ENCODE data around the gene GKN2. TPM values are rescaled to one million over a fixed set of nuclear protein-coding genes. Genes with fewer than 3 reads are reported as not detected.

GKN2 gene, protein sequence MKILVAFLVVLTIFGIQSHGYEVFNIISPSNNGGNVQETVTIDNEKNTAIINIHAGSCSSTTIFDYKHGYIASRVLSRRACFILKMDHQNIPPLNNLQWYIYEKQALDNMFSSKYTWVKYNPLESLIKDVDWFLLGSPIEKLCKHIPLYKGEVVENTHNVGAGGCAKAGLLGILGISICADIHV
- total RNA-seq (1,000 to 10,000 TPM in 1 of 5 donors, 100 to 1,000 TPM in 2, 10 to 100 TPM in 1, not detected in 1; 16.5 to 1,354 (median 201) TPM), polyA plus RNA-seq (1,000 to 10,000 TPM in 1 of 3 donors, 100 to 1,000 TPM in 1, 10 to 100 TPM in 1; 28.0 to 1,349 (median 744) TPM)
- long read RNA-seq, donor 1, transcript GKN2-201 (6 exons, 800 nt): major isoform, 34 of 171 reads
- long read RNA-seq, donor 1, partial matches to known transcripts: 134 of 171 reads
- long read RNA-seq, donor 1, other reads (novel, unspliced or antisense): 0 of 171 reads
- long read RNA-seq, donor 2, transcript GKN2-201 (6 exons, 800 nt): major isoform, 64 of 342 reads
- long read RNA-seq, donor 2, partial matches to known transcripts: 274 of 342 reads
- long read RNA-seq, donor 2, other reads (novel, unspliced or antisense): 0 of 342 reads
- long read RNA-seq, donor 3, partial matches to known transcripts: 0 of 1 reads
- long read RNA-seq, donor 3, other reads (novel, unspliced or antisense): 0 of 1 reads
- long read RNA-seq, donor 4, partial matches to known transcripts: 0 of 1 reads
- long read RNA-seq, donor 4, other reads (novel, unspliced or antisense): 0 of 1 reads
- long read RNA-seq, donor 5: 0 reads
- long read RNA-seq, donor 6: 0 reads
- long read RNA-seq, donor 7, transcript GKN2-201 (6 exons, 800 nt): major isoform, 105 of 185 reads
- long read RNA-seq, donor 7, partial matches to known transcripts: 77 of 185 reads
- long read RNA-seq, donor 7, other reads (novel, unspliced or antisense): 0 of 185 reads
- long read RNA-seq, donor 8, partial matches to known transcripts: 0 of 2 reads
- long read RNA-seq, donor 8, other reads (novel, unspliced or antisense): 0 of 2 reads
- long read RNA-seq, donor 9: 0 reads
- long read RNA-seq, donor 10, transcript GKN2-201 (6 exons, 800 nt): major isoform, 14 of 33 reads
- long read RNA-seq, donor 10, partial matches to known transcripts: 17 of 33 reads
- long read RNA-seq, donor 10, other reads (novel, unspliced or antisense): 0 of 33 reads

DNA sequence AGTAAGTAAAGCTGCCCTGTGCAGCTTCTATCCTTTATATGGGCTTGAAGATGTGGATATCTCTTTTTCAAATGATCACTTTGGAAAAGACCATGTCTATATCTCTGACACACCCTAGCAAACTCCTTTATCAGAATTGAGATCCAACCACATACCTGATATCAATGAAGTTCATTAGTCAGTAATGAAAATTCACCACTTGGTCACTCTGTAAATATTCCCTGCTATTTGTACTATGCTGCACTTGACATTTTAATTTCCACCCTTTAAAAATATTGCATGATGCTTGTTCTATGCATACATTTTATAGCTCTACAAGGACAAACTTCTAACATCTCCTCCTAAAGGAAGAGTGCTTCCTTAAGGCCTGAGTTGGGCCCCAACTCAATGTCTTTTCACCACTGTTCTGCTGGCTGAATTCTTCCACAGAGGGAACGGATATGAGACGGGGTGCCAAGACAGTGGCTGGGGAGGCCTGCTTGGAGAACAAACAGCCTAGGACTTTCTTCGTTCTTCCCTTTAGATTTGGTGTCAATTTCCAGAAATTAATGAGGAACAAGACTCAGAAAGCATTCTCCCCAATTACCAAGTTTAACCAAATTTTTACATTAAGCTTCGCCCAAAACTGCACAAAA, at the start of gene GKN2:
Gene GKN2 (minus strand): TSS at position 7 of the 635 bp plus-strand sequence. CDS start 32 bp downstream, outside the sequence.
- TF ChIP-seq POLR2AphosphoS5 (IDR thresholded peaks at IDR 0.05) (peak in 1 of 3 donors; percentile 31), EP300 (IDR thresholded peaks at IDR 0.05) (no peak)
- DNase-seq: no peak
- WGBS, 5 donors: 48 to 83% (median 65%) methylated on average over 4 of the region's 4 CpGs
- peak within 1 kb of the TSS in 2 of 4 donors; percentile 22 to 33 for H3K4me3 ChIP-seq
- H3K36me3 ChIP-seq: no peaks in the 10 kb centered on the region
- H3K9me3 ChIP-seq: no peaks in the 10 kb centered on the region
- H3K27me3 ChIP-seq: no peaks in the 10 kb centered on the region
- intact Hi-C loops (cut with DNase I; ENCODE audit: low total_unique reads): no loop called here
- H3K4me1 ChIP-seq: peaks cover 0 to 6% (median 0%) of the 10 kb centered on the region in 4 donors
- peak within 1 kb of the TSS in 3 of 5 donors; percentile 50 to 70 (median 57) for H3K27ac ChIP-seq

DNA sequence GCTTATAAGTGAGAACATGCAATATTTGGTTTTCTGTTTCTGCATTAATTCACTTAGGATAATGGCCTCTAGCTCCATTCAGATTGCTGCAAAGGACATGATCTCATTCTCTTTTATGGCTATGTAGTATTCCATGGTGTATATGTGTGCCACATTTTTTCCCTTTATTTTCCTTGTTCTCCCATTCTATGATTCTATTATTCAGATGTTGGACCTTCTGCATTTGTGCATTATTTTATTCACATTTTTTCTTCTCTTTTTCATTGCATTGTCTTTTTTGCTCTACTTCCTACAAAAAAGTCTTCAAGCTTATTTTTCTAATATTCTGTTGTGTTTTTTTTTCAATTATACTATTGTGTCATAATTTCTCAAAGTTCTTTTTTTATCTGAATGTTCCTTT, 49.2 kb upstream of the GKN2 start:
- TF ChIP-seq, protein P1, sequence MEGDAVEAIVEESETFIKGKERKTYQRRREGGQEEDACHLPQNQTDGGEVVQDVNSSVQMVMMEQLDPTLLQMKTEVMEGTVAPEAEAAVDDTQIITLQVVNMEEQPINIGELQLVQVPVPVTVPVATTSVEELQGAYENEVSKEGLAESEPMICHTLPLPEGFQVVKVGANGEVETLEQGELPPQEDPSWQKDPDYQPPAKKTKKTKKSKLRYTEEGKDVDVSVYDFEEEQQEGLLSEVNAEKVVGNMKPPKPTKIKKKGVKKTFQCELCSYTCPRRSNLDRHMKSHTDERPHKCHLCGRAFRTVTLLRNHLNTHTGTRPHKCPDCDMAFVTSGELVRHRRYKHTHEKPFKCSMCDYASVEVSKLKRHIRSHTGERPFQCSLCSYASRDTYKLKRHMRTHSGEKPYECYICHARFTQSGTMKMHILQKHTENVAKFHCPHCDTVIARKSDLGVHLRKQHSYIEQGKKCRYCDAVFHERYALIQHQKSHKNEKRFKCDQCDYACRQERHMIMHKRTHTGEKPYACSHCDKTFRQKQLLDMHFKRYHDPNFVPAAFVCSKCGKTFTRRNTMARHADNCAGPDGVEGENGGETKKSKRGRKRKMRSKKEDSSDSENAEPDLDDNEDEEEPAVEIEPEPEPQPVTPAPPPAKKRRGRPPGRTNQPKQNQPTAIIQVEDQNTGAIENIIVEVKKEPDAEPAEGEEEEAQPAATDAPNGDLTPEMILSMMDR (IDR thresholded peaks at IDR 0.05): no peak
- TF ChIP-seq EP300 (IDR thresholded peaks at IDR 0.05) (no peak), POLR2A (IDR thresholded peaks at IDR 0.05) (no peak), POLR2AphosphoS5 (IDR thresholded peaks at IDR 0.05) (no peak)
- Histone ChIP-seq H3K27me3 (no peaks in the 10 kb centered on the region), H3K4me3 (no peak overlapping the region), H3K9me3 (peaks cover 0 to 20% (median 12%) of the 10 kb centered on the region in 4 donors), H3K27ac (no peak overlapping the region), H3K4me1 (no peaks in the 10 kb centered on the region), H3K36me3 (no peaks in the 10 kb centered on the region)
- no peak for DNase-seq
- intact Hi-C loops (cut with DNase I; ENCODE audit: low total_unique reads): no loop called here

DNA sequence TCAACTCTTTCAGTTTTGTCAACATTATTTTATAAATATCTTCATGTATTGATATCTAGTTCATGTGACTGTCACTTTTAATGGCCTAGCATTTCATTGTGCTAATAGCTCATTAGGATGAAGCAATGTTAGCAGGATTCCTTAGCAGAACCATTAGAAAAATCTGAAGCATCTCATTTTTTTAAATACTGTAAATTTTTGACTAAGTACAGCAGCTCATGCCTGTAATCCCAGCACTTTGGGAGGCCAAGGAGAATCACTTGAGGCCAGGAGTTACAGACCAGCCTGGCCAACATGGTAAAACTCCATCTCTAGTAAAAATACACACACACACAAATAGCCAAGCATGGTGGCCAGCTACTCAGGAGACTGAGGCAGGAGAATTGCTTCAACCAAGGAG, 44.7 kb upstream of the GKN2 start:
- no peak for DNase-seq

DNA sequence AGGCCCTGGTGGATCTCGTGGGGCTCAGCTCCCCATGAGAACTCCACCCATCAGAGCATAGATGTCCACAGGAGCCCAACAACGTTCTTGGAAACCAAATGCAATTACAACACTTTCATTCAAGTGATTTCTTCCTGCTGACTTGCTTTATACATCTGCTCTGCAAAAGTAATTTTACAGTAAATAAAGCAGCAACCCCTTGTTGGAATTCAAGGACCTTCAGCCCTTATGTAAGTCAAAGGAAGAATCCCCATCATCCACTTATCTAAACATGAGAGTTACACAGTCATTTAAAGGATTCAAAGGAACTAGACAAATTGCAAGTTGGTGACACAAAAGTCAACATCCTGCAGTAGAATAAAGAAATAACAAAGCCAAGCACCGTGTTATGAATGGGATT, 43.2 kb upstream of the GKN2 start:
- Histone ChIP-seq H3K27me3 (no peaks in the 10 kb centered on the region), H3K4me1 (no peaks in the 10 kb centered on the region), H3K4me3 (no peak overlapping the region), H3K9me3 (peaks cover 0 to under 1% (median 0%) of the 10 kb centered on the region in 4 donors), H3K27ac (no peak overlapping the region), H3K36me3 (no peaks in the 10 kb centered on the region)
- intact Hi-C loops (cut with DNase I; ENCODE audit: low total_unique reads): no loop called here
- TF ChIP-seq POLR2AphosphoS5 (IDR thresholded peaks at IDR 0.05): no peak
- TF ChIP-seq, protein P1 (IDR thresholded peaks at IDR 0.05): no peak
- no peak for TF ChIP-seq POLR2A (IDR thresholded peaks at IDR 0.05)
- TF ChIP-seq EP300 (IDR thresholded peaks at IDR 0.05): no peak
- 30 to 47% (median 38%) methylated on average over 3 of the region's 3 CpGs for WGBS, 5 donors
- DNase-seq: no peak

More for the DNA sequence above, 44.7 kb upstream of the GKN2 start:
- no peak for TF ChIP-seq POLR2AphosphoS5 (IDR thresholded peaks at IDR 0.05)
- no peak for TF ChIP-seq POLR2A (IDR thresholded peaks at IDR 0.05)
- TF ChIP-seq, protein P1 (IDR thresholded peaks at IDR 0.05): no peak
- no peak for TF ChIP-seq EP300 (IDR thresholded peaks at IDR 0.05)
- no peaks in the 10 kb centered on the region for H3K36me3 ChIP-seq
- H3K4me1 ChIP-seq: no peaks in the 10 kb centered on the region
- no peak overlapping the region for H3K4me3 ChIP-seq
- H3K27me3 ChIP-seq: no peaks in the 10 kb centered on the region
- no peak overlapping the region for H3K27ac ChIP-seq
- intact Hi-C loops (cut with DNase I; ENCODE audit: low total_unique reads): no loop called here
- H3K9me3 ChIP-seq: peaks cover 0 to 15% (median 10%) of the 10 kb centered on the region in 4 donors

Measured in stomach (tissue), 19 donors.